ENCODE results near the gene RAB40A. TPM values are rescaled to one million over a fixed set of nuclear protein-coding genes. Genes with fewer than 3 reads are reported as not detected.

The RAB40A gene
- total RNA-seq = not detected

DNA sequence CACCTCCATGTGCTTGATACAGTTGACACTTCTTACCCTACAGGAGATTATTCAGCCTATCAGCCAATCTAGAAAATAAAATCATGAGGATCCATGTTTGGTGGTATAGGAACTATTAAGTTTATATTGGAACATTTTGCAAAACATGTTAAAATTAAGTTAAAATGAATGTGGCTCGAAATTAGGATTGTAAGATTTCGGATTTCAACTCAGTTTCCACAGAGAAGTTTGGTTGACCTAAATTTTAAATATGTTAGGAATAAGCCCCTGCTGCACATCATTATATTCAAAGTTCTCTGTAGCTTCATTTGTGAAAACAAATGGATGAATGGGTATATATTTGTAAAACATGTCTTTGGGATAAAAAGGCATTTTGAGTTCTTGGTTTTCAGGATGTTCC, at the start of gene RAB40A:
TSS of gene RAB40A (minus strand) at position 101 of the 400 bp plus-strand sequence. CDS start 18,733 bp downstream, outside the sequence.
- Histone ChIP-seq H3K4me3 (ENCODE audit: low read length) (no peak within 1 kb of the TSS), H3K9me3 (ENCODE audit: low read depth, low read length) (no peaks in the 10 kb centered on the region), H3K27me3 (ENCODE audit: insufficient read depth, low read length) (no peaks in the 10 kb centered on the region), H3K4me1 (ENCODE audit: insufficient read depth, low read length) (no peaks in the 10 kb centered on the region)

DNA sequence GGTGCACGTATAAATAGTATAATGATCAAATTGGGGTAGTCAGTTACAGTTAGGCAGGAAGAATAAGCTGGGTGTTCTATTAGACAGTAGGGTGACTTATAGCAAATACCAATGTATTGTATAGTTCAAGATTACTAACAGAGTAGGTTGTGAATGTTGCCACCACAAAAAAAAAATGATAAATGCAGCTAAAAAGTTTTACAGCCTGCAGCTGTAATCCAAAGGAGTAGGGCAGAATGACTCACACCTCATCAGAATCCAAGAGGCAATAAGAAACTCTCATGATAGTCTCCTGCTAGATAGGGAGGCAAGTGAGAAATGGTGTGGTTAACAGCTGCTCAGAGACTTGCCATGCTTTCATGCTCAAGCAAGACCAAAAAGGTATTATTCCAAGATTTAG, 46.5 kb upstream of the RAB40A start:
- H3K4me1 ChIP-seq (ENCODE audit: insufficient read depth, low read length) = no peaks in the 10 kb centered on the region
- H3K9me3 ChIP-seq (ENCODE audit: low read depth, low read length) = no peaks in the 10 kb centered on the region
- H3K27me3 ChIP-seq (ENCODE audit: insufficient read depth, low read length) = no peaks in the 10 kb centered on the region
- no peak overlapping the region for H3K4me3 ChIP-seq (ENCODE audit: low read length)

DNA sequence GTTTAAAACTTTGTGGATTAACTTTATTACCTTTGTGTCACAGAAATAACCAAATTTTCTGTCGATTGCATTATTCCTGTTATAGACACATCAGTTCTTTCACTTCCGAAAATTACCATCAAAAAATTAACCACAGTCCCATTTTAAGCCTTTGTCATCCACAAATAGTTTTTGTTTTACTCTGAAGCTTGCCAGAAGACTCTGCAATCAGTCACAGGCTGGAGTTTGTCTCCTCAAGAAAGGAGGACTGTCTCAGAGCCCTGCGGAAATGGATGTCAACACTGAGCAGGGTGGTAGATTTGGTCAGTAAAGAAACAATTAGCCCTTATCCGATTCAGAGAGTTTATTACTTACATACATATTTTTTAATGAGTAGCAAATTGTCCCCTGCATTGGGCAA, 45.9 kb upstream of the RAB40A start:
- no peaks in the 10 kb centered on the region for H3K4me1 ChIP-seq (ENCODE audit: insufficient read depth, low read length)
- no peaks in the 10 kb centered on the region for H3K27me3 ChIP-seq (ENCODE audit: insufficient read depth, low read length)
- no peaks in the 10 kb centered on the region for H3K9me3 ChIP-seq (ENCODE audit: low read depth, low read length)
- H3K4me3 ChIP-seq (ENCODE audit: low read length) = no peak overlapping the region

GRCh38 chrX:103562801-103563200, 43.5 kb upstream of the RAB40A start:
- Histone ChIP-seq H3K4me1 (ENCODE audit: insufficient read depth, low read length) (no peaks in the 10 kb centered on the region), H3K9me3 (ENCODE audit: low read depth, low read length) (no peaks in the 10 kb centered on the region)

DNA sequence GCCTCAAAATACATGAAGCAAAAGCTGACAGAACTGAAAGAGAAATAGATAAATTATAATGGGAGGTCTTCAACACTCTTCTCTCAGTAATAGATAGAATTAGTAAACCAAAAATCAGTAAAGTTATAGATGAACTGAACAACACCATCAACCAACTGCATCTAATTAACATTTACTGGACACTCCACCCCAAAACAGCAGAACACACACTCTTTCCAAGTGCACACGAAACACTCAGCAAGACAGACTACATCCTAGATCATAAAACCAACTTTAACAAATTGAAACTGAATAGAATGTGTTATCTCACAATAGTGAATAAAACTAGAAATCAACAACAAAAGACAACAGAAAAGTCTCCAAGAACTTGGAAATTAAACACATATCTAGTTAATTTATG, 41.0 kb upstream of the RAB40A start:
- Histone ChIP-seq H3K4me3 (ENCODE audit: low read length) (no peak overlapping the region), H3K9me3 (ENCODE audit: low read depth, low read length) (no peaks in the 10 kb centered on the region), H3K4me1 (ENCODE audit: insufficient read depth, low read length) (no peaks in the 10 kb centered on the region), H3K27me3 (ENCODE audit: insufficient read depth, low read length) (no peaks in the 10 kb centered on the region)

More at GRCh38 chrX:103562801-103563200, 43.5 kb upstream of the RAB40A start:
- Histone ChIP-seq H3K4me3 (ENCODE audit: low read length) (no peak overlapping the region), H3K27me3 (ENCODE audit: insufficient read depth, low read length) (no peaks in the 10 kb centered on the region)

DNA sequence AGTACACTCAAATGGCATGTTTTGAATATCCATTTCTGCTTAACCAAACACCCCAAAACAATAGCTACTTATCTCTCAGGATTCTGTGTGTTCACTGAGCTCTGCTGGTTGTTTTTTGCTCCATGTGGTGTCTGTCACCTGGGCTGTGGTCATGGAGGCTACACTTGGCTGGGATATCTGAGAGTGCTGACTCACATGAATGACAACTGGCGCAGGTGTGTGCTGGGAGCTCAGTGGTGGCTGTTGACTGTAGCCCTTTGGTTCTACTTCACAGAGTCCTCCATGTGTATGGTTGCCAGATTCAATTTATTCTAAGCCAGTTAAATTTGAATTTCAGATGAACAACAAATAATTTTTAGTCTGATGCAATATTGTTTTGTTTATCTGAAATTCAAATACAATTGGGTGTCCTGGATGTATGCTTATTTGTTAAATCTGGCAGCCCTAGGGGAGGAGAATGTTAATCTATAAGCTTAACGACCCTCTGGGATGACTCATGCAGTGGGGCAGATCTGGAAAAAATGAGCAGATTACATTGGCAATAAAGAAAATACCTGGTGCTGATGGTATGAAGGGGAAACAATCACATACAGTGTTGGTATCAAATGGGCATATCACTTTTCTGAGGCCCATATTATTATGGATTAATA, 37.8 kb upstream of the RAB40A start:
- Histone ChIP-seq H3K4me3 (ENCODE audit: low read length) (no peak overlapping the region), H3K27me3 (ENCODE audit: insufficient read depth, low read length) (no peaks in the 10 kb centered on the region), H3K4me1 (ENCODE audit: insufficient read depth, low read length) (peaks cover 4% of the 10 kb centered on the region), H3K9me3 (ENCODE audit: low read depth, low read length) (no peaks in the 10 kb centered on the region)

- no peaks in the 10 kb centered on the region for H3K27me3 ChIP-seq (ENCODE audit: insufficient read depth, low read length)
- peak overlapping the region; percentile 31 for H3K4me3 ChIP-seq (ENCODE audit: low read length)
- peaks cover 4% of the 10 kb centered on the region for H3K4me1 ChIP-seq (ENCODE audit: insufficient read depth, low read length)
- H3K9me3 ChIP-seq (ENCODE audit: low read depth, low read length) = no peaks in the 10 kb centered on the region
Measured at GRCh38 chrX:103554687-103555424, 35.6 kb upstream of the RAB40A start.

- no peaks in the 10 kb centered on the region for H3K27me3 ChIP-seq (ENCODE audit: insufficient read depth, low read length)
- H3K9me3 ChIP-seq (ENCODE audit: low read depth, low read length) = no peaks in the 10 kb centered on the region
- H3K4me1 ChIP-seq (ENCODE audit: insufficient read depth, low read length) = peaks cover 4% of the 10 kb centered on the region
- H3K4me3 ChIP-seq (ENCODE audit: low read length) = no peak overlapping the region
Measured at GRCh38 chrX:103552236-103552635, 32.9 kb upstream of the RAB40A start.

GRCh38 chrX:103550415-103551051, 31.2 kb upstream of the RAB40A start:
- Histone ChIP-seq H3K9me3 (ENCODE audit: low read depth, low read length) (no peaks in the 10 kb centered on the region), H3K4me1 (ENCODE audit: insufficient read depth, low read length) (peaks cover 4% of the 10 kb centered on the region), H3K4me3 (ENCODE audit: low read length) (no peak overlapping the region), H3K27me3 (ENCODE audit: insufficient read depth, low read length) (no peaks in the 10 kb centered on the region)

DNA sequence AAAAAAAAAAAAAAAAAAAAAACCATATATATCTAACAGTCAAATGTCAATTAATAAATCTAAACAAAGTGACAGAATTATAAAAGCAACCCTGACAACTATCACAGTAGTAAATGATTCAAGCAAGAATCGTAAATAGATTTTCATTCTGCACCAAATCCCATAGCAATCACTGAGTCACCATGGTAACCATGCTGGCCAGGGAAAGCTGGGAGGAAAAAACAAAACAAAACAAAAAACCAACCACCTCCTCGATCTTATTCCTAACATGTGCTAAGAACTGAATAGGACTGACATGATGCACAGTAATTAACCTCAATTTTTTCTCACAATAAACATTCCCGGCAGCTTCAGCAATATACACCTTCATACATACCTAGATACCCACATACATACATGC, 30.6 kb upstream of the RAB40A start:
- no peaks in the 10 kb centered on the region for H3K27me3 ChIP-seq (ENCODE audit: insufficient read depth, low read length)
- no peaks in the 10 kb centered on the region for H3K9me3 ChIP-seq (ENCODE audit: low read depth, low read length)
- H3K4me1 ChIP-seq (ENCODE audit: insufficient read depth, low read length) = peaks cover under 1% of the 10 kb centered on the region
- H3K4me3 ChIP-seq (ENCODE audit: low read length) = no peak overlapping the region

- Histone ChIP-seq H3K4me1 (ENCODE audit: insufficient read depth, low read length) (no peaks in the 10 kb centered on the region), H3K9me3 (ENCODE audit: low read depth, low read length) (no peaks in the 10 kb centered on the region), H3K27me3 (ENCODE audit: insufficient read depth, low read length) (no peaks in the 10 kb centered on the region), H3K4me3 (ENCODE audit: low read length) (no peak overlapping the region)
Measured at GRCh38 chrX:103540145-103540544, 20.9 kb upstream of the RAB40A start.

DNA sequence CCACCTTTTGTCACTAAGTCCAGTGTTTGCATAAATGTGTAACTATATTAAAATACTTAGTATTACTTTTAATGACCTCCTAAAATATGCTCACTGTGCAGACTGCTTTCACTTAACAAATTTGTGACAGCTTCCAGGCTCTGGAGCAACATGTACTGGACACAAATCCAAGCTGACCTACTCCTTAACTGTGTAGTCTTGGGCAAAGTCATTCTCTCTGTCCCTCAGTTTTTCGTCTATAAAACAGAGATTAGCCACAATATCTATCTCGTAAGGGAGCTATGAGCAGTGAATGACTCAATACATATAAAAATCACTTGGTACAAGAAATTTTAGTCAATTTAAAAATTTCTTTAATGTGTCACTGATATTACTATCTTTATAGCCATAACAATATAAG, 20.4 kb upstream of the RAB40A start:
- Histone ChIP-seq H3K9me3 (ENCODE audit: low read depth, low read length) (no peaks in the 10 kb centered on the region), H3K27me3 (ENCODE audit: insufficient read depth, low read length) (no peaks in the 10 kb centered on the region), H3K4me3 (ENCODE audit: low read length) (no peak overlapping the region), H3K4me1 (ENCODE audit: insufficient read depth, low read length) (no peaks in the 10 kb centered on the region)

DNA sequence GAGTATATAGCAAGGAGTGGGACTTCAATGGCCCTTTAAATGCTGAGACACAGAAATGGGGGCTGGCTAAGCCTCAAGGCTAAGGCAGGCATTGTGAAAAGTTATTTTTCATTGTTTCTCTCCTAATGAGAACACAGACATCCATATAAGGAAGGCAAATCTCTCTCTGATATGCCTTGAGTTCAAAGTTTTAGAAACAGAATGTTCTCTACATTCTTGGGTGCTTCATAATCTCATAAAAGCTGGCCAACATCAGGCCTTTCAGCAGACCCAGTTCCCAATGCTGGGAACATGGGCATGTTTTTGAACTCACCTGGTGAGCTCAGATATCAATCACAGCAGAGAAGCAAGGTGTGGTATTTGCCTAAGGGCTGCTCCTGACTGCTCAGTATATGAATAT, 19.4 kb upstream of the RAB40A start:
- Histone ChIP-seq H3K4me1 (ENCODE audit: insufficient read depth, low read length) (peaks cover 2% of the 10 kb centered on the region), H3K9me3 (ENCODE audit: low read depth, low read length) (no peaks in the 10 kb centered on the region), H3K4me3 (ENCODE audit: low read length) (no peak overlapping the region), H3K27me3 (ENCODE audit: insufficient read depth, low read length) (no peaks in the 10 kb centered on the region)

- H3K27me3 ChIP-seq (ENCODE audit: insufficient read depth, low read length) = no peaks in the 10 kb centered on the region
- H3K9me3 ChIP-seq (ENCODE audit: low read depth, low read length) = no peaks in the 10 kb centered on the region
- no peak overlapping the region for H3K4me3 ChIP-seq (ENCODE audit: low read length)
- peaks cover 3% of the 10 kb centered on the region for H3K4me1 ChIP-seq (ENCODE audit: insufficient read depth, low read length)
Measured at GRCh38 chrX:103537871-103538387, 18.6 kb upstream of the RAB40A start.

DNA sequence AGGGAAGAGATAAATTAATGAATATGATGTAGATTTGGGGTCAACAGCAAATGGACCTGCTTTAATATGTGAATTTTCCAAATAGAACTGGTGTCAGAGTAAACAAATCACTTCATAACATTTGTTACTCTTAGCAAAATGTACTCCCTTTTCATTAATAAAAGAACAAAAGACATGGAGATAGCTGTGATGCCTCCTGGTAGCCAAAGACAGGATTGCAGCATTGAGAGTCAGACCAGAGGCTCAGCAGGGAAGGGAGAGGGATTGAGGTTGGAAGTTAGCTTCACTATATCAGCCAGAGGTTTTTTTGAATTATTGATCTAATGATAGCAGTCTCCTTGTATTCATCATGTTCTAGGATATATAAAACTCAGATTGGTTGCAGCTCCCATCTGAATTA, 17.4 kb upstream of the RAB40A start:
- Histone ChIP-seq H3K4me3 (ENCODE audit: low read length) (no peak overlapping the region), H3K4me1 (ENCODE audit: insufficient read depth, low read length) (peaks cover 3% of the 10 kb centered on the region), H3K9me3 (ENCODE audit: low read depth, low read length) (no peaks in the 10 kb centered on the region), H3K27me3 (ENCODE audit: insufficient read depth, low read length) (no peaks in the 10 kb centered on the region)

Data from mononuclear cell (primary cell).